Activated naive CD4-positive, alpha-beta T cell treated with anti-CD3 and anti-CD28 coated beads, Interleukin-2, amount 10 ng/mL, durations not matched to agents 7 days and 5 days (primary cell): ENCODE data around the gene PYGM.
"Not testable (repeated sequence)": the region's sequence is repeated elsewhere in the genome, so short reads cannot be mapped to it uniquely, and the experiment has no call there.

ENCODE experiments used
- CTCF ChIA-PET: fragments of 350-600 bp; sonication (Branson Sonifier 250); formaldehyde crosslinking; loops from one replicate; lab custom pipeline; 2021; ENCODE audit warnings: antibody characterized with exemption; lab: Charles Lee
- DNase-seq: peaks from one replicate; pipeline ENCODE4 v3.0.0-alpha.2; 2020
- H3K27ac Mint-ChIP-seq: one replicate; pipeline ENCODE4 v1.8.0; 2021; ENCODE audit warnings: mild to moderate bottlenecking, moderate library complexity, mixed read lengths
- H3K27me3 Mint-ChIP-seq: one replicate; pipeline ENCODE4 v1.8.0; 2021; ENCODE audit warnings: mild to moderate bottlenecking, mixed read lengths
- H3K36me3 Mint-ChIP-seq: one replicate; pipeline ENCODE4 v1.8.0; 2021; ENCODE audit warnings: mixed read lengths
- H3K4me1 Mint-ChIP-seq: one replicate; pipeline ENCODE4 v1.8.0; 2021; ENCODE audit warnings: mixed read lengths
- H3K4me3 Mint-ChIP-seq: one replicate; pipeline ENCODE4 v1.8.0; 2021; ENCODE audit warnings: mild to moderate bottlenecking, moderate library complexity, mixed read lengths
- H3K9me3 Mint-ChIP-seq: one replicate; pipeline ENCODE4 v1.8.0; 2021; ENCODE audit warnings: mixed read lengths

PYGM gene

GRCh38 chr11:64713781-64714363, 45.9 kb downstream of the PYGM start:
- Mint-ChIP-seq H3K36me3 (no peaks in the 10 kb centered on the region), H3K4me3 (no peak overlapping the region), H3K27me3 (peaks cover 95% of the 10 kb centered on the region), H3K4me1 (peaks cover 19% of the 10 kb centered on the region), H3K9me3 (no peaks in the 10 kb centered on the region), H3K27ac (no peak overlapping the region)
- no peak for DNase-seq
- CTCF ChIA-PET = interaction anchor here (0.8 to 1.8 kb wide), 2 partner anchors 10 to 15 kb away, joined by 3 to 5 read pairs; no protein-coding TSS in a partner anchor

- peak; percentile 50 for DNase-seq
- Mint-ChIP-seq H3K36me3 (no peaks in the 10 kb centered on the region), H3K9me3 (no peaks in the 10 kb centered on the region), H3K27ac (no peak overlapping the region), H3K4me3 (no peak overlapping the region), H3K4me1 (peaks cover 19% of the 10 kb centered on the region), H3K27me3 (peaks cover 92% of the 10 kb centered on the region)
- CTCF ChIA-PET = no interaction called here
Observed at GRCh38 chr11:64713016-64713707, 46.6 kb downstream of the PYGM start.

GRCh38 chr11:64712430-64713015, 47.3 kb downstream of the PYGM start:
- no peak for DNase-seq
- Mint-ChIP-seq H3K27me3 (peaks cover 91% of the 10 kb centered on the region), H3K36me3 (no peaks in the 10 kb centered on the region), H3K4me3 (no peak overlapping the region), H3K4me1 (peaks cover 19% of the 10 kb centered on the region), H3K27ac (no peak overlapping the region), H3K9me3 (no peaks in the 10 kb centered on the region)
- CTCF ChIA-PET = no interaction called here

- H3K9me3 Mint-ChIP-seq = no peaks in the 10 kb centered on the region
- CTCF ChIA-PET = no interaction called here
- no peak for DNase-seq
- H3K27me3 Mint-ChIP-seq = peaks cover 86% of the 10 kb centered on the region
- no peaks in the 10 kb centered on the region for H3K36me3 Mint-ChIP-seq
- H3K4me1 Mint-ChIP-seq = peaks cover 19% of the 10 kb centered on the region
- no peak overlapping the region for H3K27ac Mint-ChIP-seq
- no peak overlapping the region for H3K4me3 Mint-ChIP-seq
Observed at GRCh38 chr11:64711956-64712362, 47.8 kb downstream of the PYGM start.

- H3K27me3 Mint-ChIP-seq = peaks cover 79% of the 10 kb centered on the region
- peaks cover 19% of the 10 kb centered on the region for H3K4me1 Mint-ChIP-seq
- no peak for DNase-seq
- no peak overlapping the region for H3K27ac Mint-ChIP-seq
- no peaks in the 10 kb centered on the region for H3K36me3 Mint-ChIP-seq
- CTCF ChIA-PET = no interaction called here
- H3K9me3 Mint-ChIP-seq = no peaks in the 10 kb centered on the region
- H3K4me3 Mint-ChIP-seq = no peak overlapping the region
Observed at GRCh38 chr11:64711138-64711955, 48.4 kb downstream of the PYGM start.

GRCh38 chr11:64710418-64711137, 49.2 kb downstream of the PYGM start:
- Mint-ChIP-seq H3K27ac (no peak overlapping the region), H3K4me3 (no peak overlapping the region), H3K4me1 (peaks cover 19% of the 10 kb centered on the region), H3K9me3 (no peaks in the 10 kb centered on the region), H3K27me3 (peaks cover 75% of the 10 kb centered on the region), H3K36me3 (no peaks in the 10 kb centered on the region)
- CTCF ChIA-PET = interaction anchor here (0.6 kb wide), 1 partner anchor 18 kb away, joined by 3 read pairs; no protein-coding TSS in a partner anchor
- no peak for DNase-seq

- Mint-ChIP-seq H3K27ac (no peak overlapping the region), H3K4me3 (no peak overlapping the region), H3K27me3 (peaks cover 57% of the 10 kb centered on the region), H3K4me1 (no peaks in the 10 kb centered on the region), H3K36me3 (no peaks in the 10 kb centered on the region), H3K9me3 (no peaks in the 10 kb centered on the region)
- CTCF ChIA-PET = interaction anchor here (0.6 to 2.4 kb wide), 5 partner anchors 8 to 55 kb away, joined by 3 to 21 read pairs (median 3); no protein-coding TSS in a partner anchor
- no peak for DNase-seq
Observed at GRCh38 chr11:64705501-64705900, 54.3 kb downstream of the PYGM start.

GRCh38 chr11:64703048-64703447, 56.7 kb downstream of the PYGM start:
- Mint-ChIP-seq H3K36me3 (no peaks in the 10 kb centered on the region), H3K4me3 (no peak overlapping the region), H3K27ac (no peak overlapping the region), H3K9me3 (no peaks in the 10 kb centered on the region), H3K27me3 (peaks cover 44% of the 10 kb centered on the region), H3K4me1 (no peaks in the 10 kb centered on the region)
- no peak for DNase-seq
- CTCF ChIA-PET = interaction anchor here (0.6 to 1.9 kb wide), 4 partner anchors 9 to 14 kb away, joined by 3 to 5 read pairs (median 4); no protein-coding TSS in a partner anchor

- not testable (repeated sequence) for H3K9me3 Mint-ChIP-seq
Observed at GRCh38 chr11:64701956-64702355, 57.8 kb downstream of the PYGM start.

GRCh38 chr11:64698427-64698826, 61.3 kb downstream of the PYGM start:
- CTCF ChIA-PET = interaction anchor here (1.2 to 1.8 kb wide), 2 partner anchors 9 to 16 kb away, joined by 3 to 7 read pairs; no protein-coding TSS in a partner anchor
- Mint-ChIP-seq H3K27me3 (peaks cover 57% of the 10 kb centered on the region), H3K9me3 (no peaks in the 10 kb centered on the region), H3K4me1 (no peaks in the 10 kb centered on the region), H3K27ac (no peak overlapping the region), H3K36me3 (no peaks in the 10 kb centered on the region), H3K4me3 (no peak overlapping the region)
- no peak for DNase-seq

More at GRCh38 chr11:64701956-64702355, 57.8 kb downstream of the PYGM start:
- H3K4me3 Mint-ChIP-seq, CTCF ChIA-PET, H3K36me3 Mint-ChIP-seq, H3K4me1 Mint-ChIP-seq, H3K27ac Mint-ChIP-seq, DNase-seq: not testable (repeated sequence)
- H3K27me3 Mint-ChIP-seq = peaks cover 47% of the 10 kb centered on the region

GRCh38 chr11:64697663-64698375, 62.0 kb downstream of the PYGM start:
- Mint-ChIP-seq H3K4me3 (no peak overlapping the region), H3K9me3 (no peaks in the 10 kb centered on the region), H3K4me1 (peaks cover 3% of the 10 kb centered on the region), H3K27me3 (peaks cover 60% of the 10 kb centered on the region), H3K36me3 (no peaks in the 10 kb centered on the region), H3K27ac (no peak overlapping the region)
- no peak for DNase-seq
- CTCF ChIA-PET = interaction anchor here (1.2 to 1.8 kb wide), 3 partner anchors 8 to 9 kb away, joined by 3 to 7 read pairs (median 5); no protein-coding TSS in a partner anchor
